Measurements from ENCODE around the gene PPM1A.

- TF ChIP-seq CTCF (conservative IDR thresholded peaks at IDR 0.05 in 1 of 2, IDR thresholded peaks at IDR 0.05 in 1 of 2; ENCODE audit: extremely low read depth in 1 of 2, insufficient read depth in 1 of 2, low read depth in 1 of 2, low read length in 2 of 2), result no peak
- TF ChIP-seq EZH2 (IDR thresholded peaks at IDR 0.05; ENCODE audit: borderline replicate concordance, low read length), result no peak
These were observed 6.6 kb upstream of the PPM1A start for GRCh38 chr14:60242429-60242828.

Measured in mammary epithelial cell (primary cell).